Measurements from ENCODE around the gene EHD3. TPM values are rescaled to one million over a fixed set of nuclear protein-coding genes. Genes with fewer than 3 reads are reported as not detected.

The EHD3 gene
- total and polyA plus RNA-seq, 2 of the 13 experiments (the other 11 are each of a cell fraction or from before 2014, with no cell fraction given) = 0.20 to 0.69 TPM

DNA sequence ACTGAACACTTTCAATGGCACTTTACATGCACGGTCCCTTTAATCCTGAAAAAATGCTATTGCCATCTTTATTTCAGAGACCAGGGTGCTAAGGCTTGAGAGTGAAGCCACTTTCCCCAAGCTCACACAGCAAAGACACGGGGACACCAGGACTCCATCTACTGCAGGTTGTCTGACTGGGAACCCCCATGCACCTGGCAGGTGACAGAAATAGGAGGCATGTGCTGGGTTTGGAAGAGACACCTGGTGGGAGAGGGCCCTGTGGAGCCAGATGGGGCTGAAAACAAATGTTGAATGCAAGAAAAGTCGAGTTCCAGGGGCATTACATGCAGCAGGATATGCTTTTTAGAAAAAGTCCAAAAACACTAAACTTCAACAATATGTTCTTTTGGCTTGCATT, 5.2 kb upstream of the EHD3 start:
- Histone ChIP-seq H3K4me3 (replicated peaks in 1 of 3; ENCODE audit: insufficient read depth in 1 of 3, low read depth in 2 of 3, low read length in 3 of 3) (no peak overlapping the region), H3K9ac (ENCODE audit: insufficient read depth, low read depth, low read length) (no peak overlapping the region), H3K27ac (ENCODE audit: extremely low read length, insufficient read depth, low read length) (no peak overlapping the region), H2AFZ (ENCODE audit: low read length) (no peak overlapping the region), H3K9me3 (ENCODE audit: low read length) (no peaks in the 10 kb centered on the region), H3K4me1 (ENCODE audit: insufficient read depth, low read length) (no peaks in the 10 kb centered on the region), H3K27me3 (ENCODE audit: control insufficient read depth in 1 of 2, insufficient read depth in 2 of 2, low read length in 2 of 2) (peaks cover 0 to 22% of the 10 kb centered on the region in 2 experiments; a peak in 3 of 5 replicates), H4K20me1 (ENCODE audit: insufficient read depth, low read length) (no peaks in the 10 kb centered on the region), H3K4me2 (ENCODE audit: low read depth, low read length) (no peak overlapping the region), H3K79me2 (ENCODE audit: insufficient read depth, low read length) (no peaks in the 10 kb centered on the region), H3K36me3 (replicated peaks in 1 of 2; ENCODE audit: control insufficient read depth in 1 of 2, insufficient read depth in 2 of 2, low read length in 2 of 2) (no peaks in the 10 kb centered on the region)
- in situ Hi-C loops (cut with HindIII; ENCODE audit: extremely low pct_ligation_motif_present, low pct_unique_long_range_greater_than_20kb) = no loop called here
- ChIA-PET POLR2A (no interaction called here), CTCF (ENCODE audit: low intra/inter-chr PET ratio, low total read pairs) (no interaction called here)
- no peak for FAIRE-seq
- TF ChIP-seq DPF2 (CRISPR knock-in tag; IDR thresholded peaks at IDR 0.05; ENCODE audit: borderline replicate concordance, low read depth) = no peak
- intact Hi-C loops (cut with micrococcal nuclease; ENCODE audit: unreplicated experiment) = no loop called here
- no TSS peak for BruUV-seq (replicated peaks)
- no peak for DNase-seq (ENCODE audit: low spot score)
- ATAC-seq = no peak
- WGBS (ENCODE audit: low lambda C conversion rate) = 2% methylated on average over 3 of the region's 3 CpGs

DNA sequence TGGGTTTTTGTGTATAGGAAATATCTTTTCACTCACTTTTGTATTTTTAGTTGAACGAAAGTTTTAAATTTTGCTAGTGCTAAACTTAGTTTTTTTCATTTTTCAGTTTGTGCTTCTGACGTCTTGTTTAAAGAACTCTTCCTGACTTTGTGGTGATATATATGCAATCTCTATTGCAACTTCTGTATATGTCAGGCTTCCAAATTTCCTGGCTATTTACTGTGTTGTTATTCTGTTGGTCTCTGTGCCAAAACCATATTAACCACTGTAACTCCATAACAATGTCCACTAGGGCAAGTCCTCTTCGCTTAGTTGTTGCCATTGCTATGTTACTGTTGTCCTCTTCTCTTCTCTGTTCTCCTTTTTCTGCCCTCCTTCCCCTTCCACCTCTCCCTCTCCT, 3.2 kb upstream of the EHD3 start:
- in situ Hi-C loops (cut with HindIII; ENCODE audit: extremely low pct_ligation_motif_present, low pct_unique_long_range_greater_than_20kb) (no loop called here), intact Hi-C loops (cut with micrococcal nuclease; ENCODE audit: unreplicated experiment) (no loop called here)
- no peak for ATAC-seq
- Histone ChIP-seq H3K9ac (ENCODE audit: insufficient read depth, low read depth, low read length) (no peak overlapping the region), H2AFZ (ENCODE audit: low read length) (no peak overlapping the region), H3K4me3 (replicated peaks in 1 of 3; ENCODE audit: insufficient read depth in 1 of 3, low read depth in 2 of 3, low read length in 3 of 3) (no peak overlapping the region), H3K9me3 (ENCODE audit: low read length) (no peaks in the 10 kb centered on the region), H4K20me1 (ENCODE audit: insufficient read depth, low read length) (no peaks in the 10 kb centered on the region), H3K4me1 (ENCODE audit: insufficient read depth, low read length) (no peaks in the 10 kb centered on the region), H3K36me3 (replicated peaks in 1 of 2; ENCODE audit: control insufficient read depth in 1 of 2, insufficient read depth in 2 of 2, low read length in 2 of 2) (no peaks in the 10 kb centered on the region), H3K4me2 (ENCODE audit: low read depth, low read length) (no peak overlapping the region), H3K79me2 (ENCODE audit: insufficient read depth, low read length) (no peaks in the 10 kb centered on the region), H3K27ac (ENCODE audit: extremely low read length, insufficient read depth, low read length) (no peak overlapping the region), H3K27me3 (ENCODE audit: control insufficient read depth in 1 of 2, insufficient read depth in 2 of 2, low read length in 2 of 2) (peaks cover 0 to 23% of the 10 kb centered on the region in 2 experiments; a peak in 3 of 5 replicates)
- no peak for DNase-seq (ENCODE audit: low spot score)
- TF ChIP-seq, protein P1, sequence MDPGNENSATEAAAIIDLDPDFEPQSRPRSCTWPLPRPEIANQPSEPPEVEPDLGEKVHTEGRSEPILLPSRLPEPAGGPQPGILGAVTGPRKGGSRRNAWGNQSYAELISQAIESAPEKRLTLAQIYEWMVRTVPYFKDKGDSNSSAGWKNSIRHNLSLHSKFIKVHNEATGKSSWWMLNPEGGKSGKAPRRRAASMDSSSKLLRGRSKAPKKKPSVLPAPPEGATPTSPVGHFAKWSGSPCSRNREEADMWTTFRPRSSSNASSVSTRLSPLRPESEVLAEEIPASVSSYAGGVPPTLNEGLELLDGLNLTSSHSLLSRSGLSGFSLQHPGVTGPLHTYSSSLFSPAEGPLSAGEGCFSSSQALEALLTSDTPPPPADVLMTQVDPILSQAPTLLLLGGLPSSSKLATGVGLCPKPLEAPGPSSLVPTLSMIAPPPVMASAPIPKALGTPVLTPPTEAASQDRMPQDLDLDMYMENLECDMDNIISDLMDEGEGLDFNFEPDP (CRISPR knock-in tag; conservative IDR thresholded peaks at IDR 0.05) = no peak
- TF ChIP-seq HOXA7 (CRISPR knock-in tag; IDR thresholded peaks at IDR 0.05) (no peak), MBD4 (IDR thresholded peaks at IDR 0.05; ENCODE audit: borderline replicate concordance, low read length) (no peak), RARA (CRISPR knock-in tag; IDR thresholded peaks at IDR 0.05) (no peak), NFE2L1 (CRISPR knock-in tag; IDR thresholded peaks at IDR 0.05; ENCODE audit: borderline replicate concordance) (no peak), SIN3B (IDR thresholded peaks at IDR 0.05; ENCODE audit: low read length) (no peak), MAF1 (CRISPR knock-in tag; IDR thresholded peaks at IDR 0.05; ENCODE audit: borderline replicate concordance) (no peak), IKZF4 (CRISPR knock-in tag; IDR thresholded peaks at IDR 0.05; ENCODE audit: borderline replicate concordance, low read depth, not compliant biosample characterization) (no peak), ASH2L (IDR thresholded peaks at IDR 0.05; ENCODE audit: insufficient read length, low read depth, low read length) (no peak), ELK4 (CRISPR knock-in tag; IDR thresholded peaks at IDR 0.05; ENCODE audit: borderline replicate concordance) (no peak), ARNT2 (CRISPR knock-in tag; IDR thresholded peaks at IDR 0.05; ENCODE audit: low read depth) (no peak), EHMT2 (IDR thresholded peaks at IDR 0.05; ENCODE audit: borderline replicate concordance, low read depth, low read length) (no peak)
- TF ChIP-seq, protein P2, sequence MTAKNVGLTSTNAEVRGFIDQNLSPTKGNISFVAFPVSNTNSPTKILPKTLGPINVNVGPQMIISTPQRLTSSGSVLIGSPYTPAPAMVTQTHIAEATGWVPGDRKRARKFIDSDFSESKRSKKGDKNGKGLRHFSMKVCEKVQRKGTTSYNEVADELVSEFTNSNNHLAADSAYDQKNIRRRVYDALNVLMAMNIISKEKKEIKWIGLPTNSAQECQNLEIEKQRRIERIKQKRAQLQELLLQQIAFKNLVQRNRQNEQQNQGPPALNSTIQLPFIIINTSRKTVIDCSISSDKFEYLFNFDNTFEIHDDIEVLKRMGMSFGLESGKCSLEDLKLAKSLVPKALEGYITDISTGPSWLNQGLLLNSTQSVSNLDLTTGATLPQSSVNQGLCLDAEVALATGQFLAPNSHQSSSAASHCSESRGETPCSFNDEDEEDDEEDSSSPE (CRISPR knock-in tag; IDR thresholded peaks at IDR 0.05) = no peak
- ChIA-PET CTCF (ENCODE audit: low intra/inter-chr PET ratio, low total read pairs) (no interaction called here), POLR2A (no interaction called here)
- WGBS (ENCODE audit: low lambda C conversion rate) = 8% methylated on average over 3 of the region's 3 CpGs
- no TSS peak for BruUV-seq (replicated peaks)
- FAIRE-seq = no peak

All from HepG2 (cell line).